ENCODE measurements around the gene ISCA2.

The ISCA2 gene

DNA sequence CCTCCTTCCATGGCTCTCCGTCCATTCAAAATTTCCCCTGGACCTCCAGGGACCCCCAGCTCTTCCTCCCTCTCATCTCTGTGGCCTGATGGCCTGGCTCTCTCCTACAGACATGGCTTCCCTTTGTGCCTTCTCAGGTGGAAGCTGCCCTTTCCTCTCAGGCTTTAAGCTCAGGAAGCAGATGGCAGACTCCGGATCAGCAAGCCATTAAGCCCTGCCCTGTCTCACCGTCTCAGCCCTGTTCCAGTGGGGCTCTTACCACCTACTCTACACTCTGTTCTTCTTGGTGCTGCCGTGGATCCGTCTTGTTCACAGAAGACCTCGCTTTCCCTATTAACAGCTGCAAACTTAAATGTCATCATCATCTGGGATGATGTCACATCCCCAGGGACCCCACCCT, 33.6 kb upstream of the ISCA2 start:
- ChIA-PET CTCF (no interaction called here), POLR2A (no interaction called here)
- no peak for DNase-seq (ENCODE audit: extremely low spot score)
- TF ChIP-seq FOXM1 (IDR thresholded peaks at IDR 0.05; ENCODE audit: borderline replicate concordance) (no peak), L3MBTL2 (conservative IDR thresholded peaks at IDR 0.05) (no peak), FOXA1 (IDR thresholded peaks at IDR 0.05) (no peak), NFRKB (IDR thresholded peaks at IDR 0.05) (no peak), ZNF384 (IDR thresholded peaks at IDR 0.05) (no peak), HDGF (IDR thresholded peaks at IDR 0.05; ENCODE audit: borderline replicate concordance) (no peak), SP1 (IDR thresholded peaks at IDR 0.05) (no peak), BHLHE40 (IDR thresholded peaks at IDR 0.05; ENCODE audit: borderline replicate concordance) (no peak), CTBP1 (IDR thresholded peaks at IDR 0.05; ENCODE audit: borderline replicate concordance) (no peak), FOXK2 (IDR thresholded peaks at IDR 0.05) (no peak), SUZ12 (IDR thresholded peaks at IDR 0.05) (no peak), LEF1 (IDR thresholded peaks at IDR 0.05; ENCODE audit: borderline replicate concordance) (no peak), TARDBP (IDR thresholded peaks at IDR 0.05) (no peak), ELF4 (IDR thresholded peaks at IDR 0.05) (no peak)
- TF ChIP-seq, protein P1, sequence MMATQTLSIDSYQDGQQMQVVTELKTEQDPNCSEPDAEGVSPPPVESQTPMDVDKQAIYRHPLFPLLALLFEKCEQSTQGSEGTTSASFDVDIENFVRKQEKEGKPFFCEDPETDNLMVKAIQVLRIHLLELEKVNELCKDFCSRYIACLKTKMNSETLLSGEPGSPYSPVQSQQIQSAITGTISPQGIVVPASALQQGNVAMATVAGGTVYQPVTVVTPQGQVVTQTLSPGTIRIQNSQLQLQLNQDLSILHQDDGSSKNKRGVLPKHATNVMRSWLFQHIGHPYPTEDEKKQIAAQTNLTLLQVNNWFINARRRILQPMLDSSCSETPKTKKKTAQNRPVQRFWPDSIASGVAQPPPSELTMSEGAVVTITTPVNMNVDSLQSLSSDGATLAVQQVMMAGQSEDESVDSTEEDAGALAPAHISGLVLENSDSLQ (IDR thresholded peaks at IDR 0.05): no peak

DNA sequence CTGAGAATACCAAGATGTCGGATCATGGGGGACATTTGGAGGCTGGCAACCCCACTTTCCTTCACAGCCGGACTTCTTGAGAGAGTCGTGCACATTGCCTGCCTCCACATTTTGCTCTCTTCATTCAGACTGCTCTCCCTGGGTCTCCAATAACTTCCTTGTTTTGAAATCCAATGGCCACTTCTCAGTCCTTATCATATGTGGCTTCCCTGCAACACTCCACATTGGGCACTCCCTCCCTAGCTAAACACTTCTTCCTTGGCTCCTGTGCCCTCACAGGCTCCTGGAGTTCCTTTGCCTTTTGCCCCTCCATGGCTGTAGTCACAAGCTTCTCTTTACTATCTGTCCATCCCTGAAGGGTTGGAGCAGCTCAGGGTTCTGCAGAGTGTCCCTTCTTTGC, 30.6 kb upstream of the ISCA2 start:
- TF ChIP-seq ARNT (IDR thresholded peaks at IDR 0.05): no peak
- no peak for TF ChIP-seq LEF1 (IDR thresholded peaks at IDR 0.05; ENCODE audit: borderline replicate concordance)
- no peak for TF ChIP-seq TARDBP (IDR thresholded peaks at IDR 0.05)
- CTCF ChIA-PET: interaction anchor here (0.6 kb wide), 1 partner anchor 508 kb away, joined by 3 read pairs; no protein-coding TSS in a partner anchor
- POLR2A ChIA-PET: no interaction called here
- no peak for DNase-seq (ENCODE audit: extremely low spot score)

DNA sequence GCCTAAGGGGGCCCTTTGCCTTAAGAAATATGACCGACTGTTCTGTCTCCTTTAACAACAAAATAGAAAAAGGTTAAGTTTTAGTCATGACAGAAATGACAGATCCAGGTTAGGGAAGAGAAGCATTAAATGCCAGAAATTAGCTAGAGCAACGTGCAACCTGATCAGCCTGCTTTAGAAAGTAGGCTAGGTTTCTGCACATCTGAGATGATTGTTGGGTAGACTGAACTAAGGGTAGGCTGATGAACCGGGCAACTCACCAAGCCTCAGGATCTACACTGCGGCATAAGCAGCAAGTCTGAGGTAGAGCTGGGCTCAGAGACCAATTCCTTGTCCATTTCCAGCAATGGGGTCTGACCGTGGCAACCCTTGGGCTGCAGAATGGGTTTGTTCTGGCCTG, 29.9 kb upstream of the ISCA2 start:
- CTCF ChIA-PET: interaction anchor here (0.5 kb wide), 1 partner anchor 8 kb away, joined by 3 read pairs; no protein-coding TSS in a partner anchor
- TF ChIP-seq ELF4 (IDR thresholded peaks at IDR 0.05) (no peak), BHLHE40 (IDR thresholded peaks at IDR 0.05; ENCODE audit: borderline replicate concordance) (no peak), ZNF384 (IDR thresholded peaks at IDR 0.05) (no peak), L3MBTL2 (conservative IDR thresholded peaks at IDR 0.05) (no peak), ARNT (IDR thresholded peaks at IDR 0.05) (no peak)
- TF ChIP-seq, protein P1 (IDR thresholded peaks at IDR 0.05): no peak
- POLR2A ChIA-PET: no interaction called here
- DNase-seq (ENCODE audit: extremely low spot score): no peak

DNA sequence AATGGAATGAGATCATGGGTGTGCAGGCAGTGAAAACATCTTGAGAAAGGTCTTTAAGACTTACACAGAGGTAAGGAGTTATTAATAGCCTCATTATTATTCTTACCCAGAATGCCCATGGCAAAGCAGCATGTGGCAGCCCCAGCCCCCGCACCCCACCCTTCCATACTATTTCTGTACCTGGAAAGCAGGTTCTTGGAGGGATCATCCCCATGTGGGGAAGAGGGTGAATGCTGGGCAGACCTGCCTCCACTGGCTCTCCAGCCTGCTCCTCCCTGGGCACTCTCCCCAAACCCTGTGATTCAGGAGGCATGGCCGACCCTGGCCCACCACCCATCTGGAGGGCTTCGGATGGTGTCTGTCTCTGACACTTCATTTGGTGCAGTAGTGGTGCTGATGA, 28.8 kb upstream of the ISCA2 start:
- TF ChIP-seq ZNF384 (IDR thresholded peaks at IDR 0.05) (no peak), HDGF (IDR thresholded peaks at IDR 0.05; ENCODE audit: borderline replicate concordance) (no peak), BHLHE40 (IDR thresholded peaks at IDR 0.05; ENCODE audit: borderline replicate concordance) (no peak), CTBP1 (IDR thresholded peaks at IDR 0.05; ENCODE audit: borderline replicate concordance) (no peak), ARNT (IDR thresholded peaks at IDR 0.05) (no peak), L3MBTL2 (conservative IDR thresholded peaks at IDR 0.05) (no peak), SP1 (IDR thresholded peaks at IDR 0.05) (no peak), LEF1 (IDR thresholded peaks at IDR 0.05; ENCODE audit: borderline replicate concordance) (no peak), ELF4 (IDR thresholded peaks at IDR 0.05) (no peak), TARDBP (IDR thresholded peaks at IDR 0.05) (no peak), NFRKB (IDR thresholded peaks at IDR 0.05) (no peak), FOXK2 (IDR thresholded peaks at IDR 0.05) (no peak), FOXA1 (IDR thresholded peaks at IDR 0.05) (no peak), SUZ12 (IDR thresholded peaks at IDR 0.05) (no peak), FOXM1 (IDR thresholded peaks at IDR 0.05; ENCODE audit: borderline replicate concordance) (no peak)
- TF ChIP-seq, protein P1 (IDR thresholded peaks at IDR 0.05): no peak
- CTCF ChIA-PET: no interaction called here
- POLR2A ChIA-PET: no interaction called here
- DNase-seq (ENCODE audit: extremely low spot score): no peak

DNA sequence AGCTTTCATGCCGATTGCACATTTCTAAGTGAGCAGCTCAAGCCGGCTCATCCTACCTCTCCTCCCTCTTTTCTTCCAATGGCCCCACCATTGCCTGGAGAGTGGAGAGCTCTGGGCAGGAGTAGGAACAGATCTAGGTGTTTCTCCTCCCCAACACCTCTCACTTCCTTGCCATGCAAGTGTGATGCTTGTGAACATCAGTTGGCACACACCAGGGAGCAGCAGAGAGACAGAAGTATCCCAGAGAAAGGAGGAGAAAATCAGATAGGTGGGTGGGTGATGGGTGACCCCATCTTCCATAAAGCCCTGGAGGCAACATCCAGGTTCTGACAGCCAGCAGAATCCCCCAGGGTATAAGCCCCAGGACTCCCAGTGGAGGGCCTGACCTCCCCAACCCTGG, 28.2 kb upstream of the ISCA2 start:
- DNase-seq (ENCODE audit: extremely low spot score): no peak
- ChIA-PET POLR2A (no interaction called here), CTCF (no interaction called here)
- TF ChIP-seq HDGF (IDR thresholded peaks at IDR 0.05; ENCODE audit: borderline replicate concordance): no peak
- TF ChIP-seq SP1 (IDR thresholded peaks at IDR 0.05): no peak
- no peak for TF ChIP-seq NFRKB (IDR thresholded peaks at IDR 0.05)
- no peak for TF ChIP-seq CTBP1 (IDR thresholded peaks at IDR 0.05; ENCODE audit: borderline replicate concordance)
- TF ChIP-seq, protein P1 (IDR thresholded peaks at IDR 0.05): no peak
- TF ChIP-seq FOXM1 (IDR thresholded peaks at IDR 0.05; ENCODE audit: borderline replicate concordance): no peak
- no peak for TF ChIP-seq ARNT (IDR thresholded peaks at IDR 0.05)
- TF ChIP-seq L3MBTL2 (conservative IDR thresholded peaks at IDR 0.05): no peak
- no peak for TF ChIP-seq TARDBP (IDR thresholded peaks at IDR 0.05)
- no peak for TF ChIP-seq LEF1 (IDR thresholded peaks at IDR 0.05; ENCODE audit: borderline replicate concordance)
- TF ChIP-seq BHLHE40 (IDR thresholded peaks at IDR 0.05; ENCODE audit: borderline replicate concordance): no peak
- no peak for TF ChIP-seq FOXA1 (IDR thresholded peaks at IDR 0.05)
- no peak for TF ChIP-seq FOXK2 (IDR thresholded peaks at IDR 0.05)
- no peak for TF ChIP-seq SUZ12 (IDR thresholded peaks at IDR 0.05)

DNA sequence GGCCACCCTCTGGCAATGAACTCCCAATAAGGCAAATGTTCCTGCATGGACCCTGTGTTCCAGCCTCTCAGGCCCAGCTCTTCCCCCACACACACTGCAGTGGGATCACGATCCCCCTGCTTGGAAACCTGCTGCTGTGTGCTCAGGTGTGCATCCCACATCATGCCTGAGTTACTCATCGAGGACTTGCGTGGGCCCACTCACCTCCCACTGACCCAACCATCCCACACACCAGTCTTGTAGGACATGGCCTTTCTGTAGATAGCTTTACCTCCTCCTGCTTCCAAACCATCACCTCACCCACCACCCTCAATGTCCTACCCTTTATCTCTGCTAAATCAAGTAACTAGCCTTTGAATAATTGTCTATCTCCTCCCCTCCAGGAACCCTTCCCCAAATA, 25.1 kb upstream of the ISCA2 start:
- TF ChIP-seq L3MBTL2 (conservative IDR thresholded peaks at IDR 0.05): no peak
- TF ChIP-seq CTBP1 (IDR thresholded peaks at IDR 0.05; ENCODE audit: borderline replicate concordance): no peak
- no peak for TF ChIP-seq FOXK2 (IDR thresholded peaks at IDR 0.05)
- no peak for TF ChIP-seq NFRKB (IDR thresholded peaks at IDR 0.05)
- no peak for TF ChIP-seq ZNF384 (IDR thresholded peaks at IDR 0.05)
- TF ChIP-seq FOXA1 (IDR thresholded peaks at IDR 0.05): no peak
- ChIA-PET POLR2A (interaction anchor here (0.6 kb wide), 1 partner anchor 105 kb away, joined by 3 read pairs; no protein-coding TSS in a partner anchor), CTCF (interaction anchor here (1.0 kb wide), 1 partner anchor 12 kb away, joined by 3 read pairs; no protein-coding TSS in a partner anchor)
- DNase-seq (ENCODE audit: extremely low spot score): no peak

All from HEK293T (cell line).